Activated T-cell treated with anti-CD3 and anti-CD28 coated beads for 4 hours (primary cell): Measurements from ENCODE around the gene KICS2.
"Not testable (repeated sequence)": the region's sequence is repeated elsewhere in the genome, so short reads cannot be mapped to it uniquely, and the experiment has no call there.

Source experiments
- DNase-seq: peaks from one replicate; pipeline ENCODE4 v3.0.0-alpha.2; 2020

KICS2 gene

DNA sequence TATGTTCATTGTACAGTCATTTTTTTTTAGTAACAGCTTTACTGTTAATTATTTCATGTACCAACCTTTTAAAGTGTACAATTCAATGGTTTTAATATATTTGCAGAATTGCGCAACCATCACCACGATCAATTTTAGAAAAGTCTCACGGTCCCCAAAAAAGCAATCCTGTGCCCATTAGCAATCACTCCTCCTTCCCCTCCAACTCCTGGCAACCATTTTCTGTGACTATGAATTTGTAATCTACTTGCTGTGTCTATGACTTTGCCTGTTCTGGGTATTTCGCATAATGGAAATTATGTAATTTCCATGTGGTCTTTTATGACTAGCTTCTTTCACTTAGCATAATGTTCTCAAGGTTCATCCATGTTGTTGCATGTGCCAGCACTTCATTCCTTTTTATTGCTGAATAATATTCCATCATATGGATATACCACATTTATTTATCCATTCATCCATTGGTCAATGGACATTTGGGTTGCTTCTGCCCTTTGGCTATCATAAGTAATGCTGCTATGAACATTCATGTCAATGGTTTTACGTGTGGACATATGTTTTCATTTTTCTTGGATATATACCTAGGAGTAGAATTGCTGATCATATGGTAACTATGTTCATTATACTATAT, 9.9 kb downstream of the KICS2 start:
- DNase-seq = no peak

DNA sequence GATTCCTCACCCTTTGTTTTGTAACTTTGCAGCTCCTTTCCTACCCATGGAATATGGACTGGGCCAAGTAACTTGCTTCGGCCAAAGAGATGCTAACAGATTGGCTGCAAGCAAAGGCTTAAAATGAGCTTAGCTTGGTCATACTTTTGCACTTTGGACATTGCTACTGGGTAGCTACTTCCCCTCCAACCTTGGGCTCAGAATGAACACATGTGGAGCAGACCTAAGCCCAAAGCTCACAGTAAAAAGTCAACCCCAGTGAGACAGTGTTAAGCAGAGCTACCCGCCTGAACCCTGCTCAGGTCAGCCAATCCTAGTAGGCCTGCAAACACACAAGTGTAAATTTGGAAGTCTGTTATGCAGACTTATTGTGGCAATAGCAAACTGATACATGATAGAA, 14.6 kb downstream of the KICS2 start:
- DNase-seq = no peak

DNA sequence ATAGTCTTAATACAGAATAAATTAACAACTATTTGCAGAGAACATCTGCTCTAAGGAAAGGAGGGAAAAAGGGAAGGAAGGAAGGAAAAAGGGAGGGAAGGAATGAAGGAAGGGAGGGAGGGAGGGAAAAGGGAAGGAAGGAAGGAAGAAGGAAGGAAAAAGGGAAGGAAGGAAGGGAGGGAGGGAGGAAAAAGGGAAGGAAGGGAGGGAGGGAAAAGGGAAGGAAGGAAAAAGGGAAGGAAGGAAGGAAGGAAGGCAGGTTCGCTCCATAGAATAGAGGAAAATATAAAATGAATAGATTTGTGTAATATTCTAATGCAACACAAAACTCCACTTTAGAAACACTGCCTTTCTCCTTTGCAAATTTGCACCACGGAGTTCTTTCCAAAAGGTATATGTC, 16.6 kb downstream of the KICS2 start:
- DNase-seq = no peak

DNA sequence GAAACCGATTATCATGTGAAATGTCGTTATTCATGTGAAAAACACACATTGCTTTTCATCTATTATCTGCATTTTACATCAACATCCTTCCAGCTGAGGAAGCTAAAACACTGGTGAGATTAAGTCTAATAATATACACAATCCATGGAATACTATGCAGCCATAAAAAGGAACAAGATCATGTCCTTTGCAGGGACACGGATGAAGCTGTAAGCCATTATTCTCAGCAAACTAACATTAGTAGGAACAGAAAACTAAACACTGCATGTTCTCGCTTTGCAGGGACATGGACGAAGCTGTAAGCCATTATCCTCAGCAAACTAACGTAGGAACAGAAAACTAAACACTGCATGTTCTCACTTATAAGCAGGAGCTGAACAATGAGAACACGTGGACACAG, 18.3 kb downstream of the KICS2 start:
- DNase-seq = no peak

DNA sequence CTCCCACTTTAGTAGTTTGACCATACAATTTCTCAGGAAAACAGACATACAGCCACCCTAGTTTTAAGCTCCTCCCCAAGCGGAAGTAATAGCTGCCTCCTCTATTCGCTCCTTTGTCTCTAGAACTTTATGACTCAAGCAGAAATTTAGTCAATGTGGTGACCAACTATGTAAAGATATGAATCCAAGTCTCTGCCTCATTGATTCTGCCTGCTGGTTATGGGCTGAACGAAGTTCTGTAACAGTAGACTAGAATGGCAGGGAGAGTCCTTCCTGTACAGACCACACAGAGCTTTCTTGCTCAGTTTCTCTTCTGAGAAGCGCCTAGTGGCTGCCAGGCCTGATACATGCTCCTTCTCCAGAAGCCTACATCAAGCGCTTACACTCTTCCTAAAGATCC, 19.1 kb downstream of the KICS2 start:
- no peak for DNase-seq

DNA sequence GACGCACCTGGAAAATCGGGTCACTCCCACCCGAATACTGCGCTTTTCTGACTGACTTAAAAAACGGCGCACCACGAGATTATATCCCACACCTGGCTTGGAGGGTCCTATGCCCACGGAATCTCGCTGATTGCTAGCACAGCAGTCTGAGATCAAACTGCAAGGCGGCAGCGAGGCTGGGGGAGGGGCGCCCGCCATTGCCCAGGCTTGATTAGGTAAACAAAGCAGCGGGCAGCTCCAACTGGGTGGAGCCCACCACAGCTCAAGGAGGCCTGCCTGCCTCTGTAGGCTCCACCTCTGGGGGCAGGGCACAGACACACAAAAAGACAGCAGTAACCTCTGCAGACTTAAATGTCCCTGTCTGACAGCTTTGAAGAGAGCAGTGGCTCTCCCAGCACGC, 26.3 kb downstream of the KICS2 start:
- DNase-seq = not testable (repeated sequence)

DNA sequence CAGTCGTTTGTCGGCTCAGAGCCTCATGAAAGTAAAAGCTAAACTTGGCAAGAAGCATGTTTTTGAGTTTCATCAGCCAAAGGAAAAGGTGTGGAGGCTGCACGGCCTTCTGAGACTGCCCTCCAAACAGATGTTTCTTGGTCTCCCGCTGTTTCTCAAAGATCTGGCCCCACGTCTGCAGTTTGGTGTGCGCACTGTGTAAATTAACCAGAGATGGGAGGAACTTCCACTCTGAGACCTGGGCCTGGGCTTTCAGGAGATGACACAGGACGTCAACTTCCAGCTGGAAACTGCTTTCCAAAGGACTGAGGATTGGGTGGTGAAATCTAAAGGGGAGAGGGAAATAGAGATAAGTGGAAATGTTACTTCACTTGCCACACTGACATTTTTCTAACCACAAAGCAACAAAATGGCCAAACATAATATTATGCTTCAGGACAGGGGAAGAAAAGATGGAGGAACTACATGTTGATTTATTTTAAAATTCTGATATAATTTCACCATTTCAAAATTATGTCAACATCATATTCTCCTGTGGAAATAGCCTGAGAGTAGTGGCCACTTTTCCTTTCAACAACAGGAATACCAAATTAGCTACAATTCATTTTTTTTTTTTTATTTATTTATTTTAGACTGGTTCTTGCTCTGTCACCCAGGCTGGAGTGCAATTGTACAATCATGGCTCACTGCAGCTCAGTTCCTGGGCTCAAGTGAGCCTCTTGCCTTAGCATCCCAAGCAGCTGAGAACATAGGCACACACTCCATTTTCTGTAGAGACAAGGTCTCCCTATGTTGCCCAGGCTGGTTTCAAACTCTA, 27.6 kb downstream of the KICS2 start:
- no peak for DNase-seq

DNA sequence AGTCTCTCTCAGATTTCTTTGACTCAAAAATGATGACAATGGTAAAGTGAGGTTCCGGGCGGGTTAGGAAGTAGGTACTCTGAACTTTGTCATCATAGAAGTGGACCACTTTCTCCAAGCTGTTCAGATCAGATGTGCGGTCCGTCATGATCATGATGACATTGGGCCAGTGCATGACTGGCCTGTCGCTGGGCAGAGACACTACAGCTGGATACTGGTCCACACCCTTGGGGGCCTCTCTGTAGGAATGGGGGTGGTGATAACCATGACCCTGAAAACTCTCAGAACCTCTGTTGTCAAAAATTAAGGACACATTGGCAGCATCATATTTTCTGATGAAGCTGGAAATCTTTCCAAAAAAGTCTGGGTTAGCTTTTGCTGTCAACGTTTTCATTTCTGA, 28.2 kb downstream of the KICS2 start:
- DNase-seq = no peak

DNA sequence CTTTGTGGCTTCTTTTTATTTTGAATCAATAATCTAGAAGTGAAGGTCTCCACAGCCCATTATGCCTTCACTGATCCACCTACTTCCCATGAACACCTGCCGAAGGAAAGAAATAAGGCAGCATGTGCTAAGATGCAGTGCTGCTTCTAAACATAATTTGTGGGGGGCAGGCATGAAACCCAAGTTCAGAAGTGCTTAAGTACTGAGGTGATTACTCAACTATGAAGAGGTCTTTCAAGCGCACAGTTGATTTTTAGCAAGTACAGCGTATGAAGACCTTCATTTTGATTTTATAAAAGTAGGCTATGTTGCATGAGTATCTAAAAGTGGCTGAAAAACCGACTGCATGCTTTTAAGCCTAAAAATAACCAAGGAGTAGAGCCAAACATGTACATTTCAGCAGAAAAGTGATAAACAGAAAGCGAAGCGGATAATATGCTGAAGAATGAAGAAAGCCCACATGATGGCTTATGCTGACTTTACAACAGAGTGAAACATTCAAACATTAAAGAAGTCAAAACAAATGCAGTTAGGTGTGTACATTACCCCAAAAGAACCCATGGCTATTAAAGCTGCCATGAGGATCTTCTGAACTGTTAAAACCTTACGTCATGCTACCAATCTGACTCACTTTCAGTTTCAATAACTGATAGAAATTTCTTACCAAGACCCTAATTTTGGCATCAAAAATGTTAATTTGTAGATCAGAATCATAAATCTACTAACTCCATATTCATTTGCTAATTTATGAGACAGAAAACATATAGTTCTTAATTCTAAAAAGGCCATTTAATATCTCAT, 29.3 kb downstream of the KICS2 start:
- DNase-seq = no peak

DNA sequence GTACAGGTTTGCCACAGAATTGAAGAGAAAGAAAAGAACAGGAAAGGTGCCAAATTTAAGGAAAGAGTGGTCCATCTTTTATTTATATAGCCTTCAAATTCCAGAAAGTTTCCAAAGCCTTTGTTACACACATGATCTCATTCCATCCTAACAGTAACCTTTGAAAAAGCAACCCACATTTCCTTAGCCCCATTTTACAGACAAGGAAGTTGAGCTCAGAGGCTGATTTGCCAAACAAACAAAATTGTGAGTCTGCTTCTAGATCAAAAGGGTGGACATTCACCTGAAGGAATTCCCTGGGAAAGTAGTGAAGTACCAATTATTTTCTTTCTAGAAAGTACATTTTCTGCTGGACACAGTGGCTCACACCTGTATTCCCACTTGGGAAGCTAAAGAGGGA, 32.0 kb downstream of the KICS2 start:
- DNase-seq = no peak

DNA sequence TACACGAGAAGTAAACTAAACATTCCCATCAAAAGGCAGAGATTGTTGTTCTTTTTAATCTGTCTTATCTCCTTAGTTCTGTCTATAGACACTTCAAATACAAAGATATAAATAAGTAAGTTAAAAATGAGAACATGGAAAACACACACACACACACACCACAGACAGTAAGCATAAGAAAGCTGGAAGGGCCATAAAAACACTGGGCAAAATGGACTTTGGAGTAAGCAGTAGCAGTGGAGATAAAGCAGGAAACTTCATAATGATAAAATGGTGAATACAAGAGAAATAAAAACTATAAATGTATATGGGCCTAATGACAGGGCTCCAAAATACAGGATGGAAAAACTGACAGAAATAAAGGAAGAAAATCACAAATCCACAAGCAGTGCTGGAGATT, 32.6 kb downstream of the KICS2 start:
- no peak for DNase-seq

DNA sequence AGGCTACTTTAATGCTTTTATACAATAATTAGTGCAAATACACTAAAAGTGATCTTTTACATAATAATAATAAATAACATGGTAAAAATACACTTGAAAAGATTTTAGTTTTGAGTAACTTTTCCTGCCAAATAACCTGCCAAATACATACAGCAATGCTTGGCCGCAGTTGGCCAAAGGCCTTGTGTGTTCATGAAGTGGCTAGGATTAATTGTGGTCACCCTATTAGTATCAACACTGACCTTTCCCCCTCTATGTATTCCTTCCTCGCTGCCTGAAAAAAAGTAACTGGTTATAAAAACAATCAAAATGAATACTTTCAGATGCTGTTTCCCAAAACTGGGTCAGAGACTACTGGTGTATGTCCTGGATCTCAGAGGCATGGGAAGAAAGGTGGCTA, 34.3 kb downstream of the KICS2 start:
- DNase-seq = no peak

DNA sequence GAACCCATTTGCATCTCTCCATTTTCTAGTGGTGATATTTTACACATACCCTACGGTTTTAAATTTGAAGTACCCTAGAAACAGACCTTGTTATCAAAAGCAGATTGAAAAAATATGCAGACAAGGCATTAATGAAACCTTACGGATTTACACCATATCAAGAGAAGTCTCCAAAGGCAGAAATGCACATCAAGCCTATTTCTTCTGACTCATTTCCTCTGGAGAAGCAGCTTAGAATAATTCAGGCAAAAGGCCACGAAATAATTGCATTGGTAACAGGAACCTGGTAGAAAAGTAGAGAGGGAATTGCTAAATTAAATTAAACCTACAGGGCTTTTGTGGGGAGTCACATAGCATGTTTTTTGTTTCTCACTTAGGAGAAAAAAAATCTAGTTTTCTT, 34.7 kb downstream of the KICS2 start:
- no peak for DNase-seq

DNA sequence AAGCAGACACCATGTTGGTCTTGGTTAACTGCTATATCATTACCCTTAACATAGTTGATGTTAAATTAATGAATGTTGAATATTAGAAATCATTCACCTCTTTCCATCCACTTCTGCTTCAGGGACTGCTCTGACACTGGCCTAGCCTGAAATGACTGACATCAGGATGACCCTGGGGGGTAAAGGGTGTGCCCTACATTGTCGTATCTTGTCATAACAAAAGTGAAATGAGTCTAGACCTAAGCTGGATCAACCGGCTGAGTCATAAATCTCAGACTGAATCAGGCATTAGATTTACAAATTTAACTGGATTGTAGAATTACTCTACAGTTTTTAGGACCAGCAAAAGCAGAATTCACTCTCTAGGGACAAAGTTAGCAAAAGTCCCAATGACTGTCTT, 35.3 kb downstream of the KICS2 start:
- no peak for DNase-seq

DNA sequence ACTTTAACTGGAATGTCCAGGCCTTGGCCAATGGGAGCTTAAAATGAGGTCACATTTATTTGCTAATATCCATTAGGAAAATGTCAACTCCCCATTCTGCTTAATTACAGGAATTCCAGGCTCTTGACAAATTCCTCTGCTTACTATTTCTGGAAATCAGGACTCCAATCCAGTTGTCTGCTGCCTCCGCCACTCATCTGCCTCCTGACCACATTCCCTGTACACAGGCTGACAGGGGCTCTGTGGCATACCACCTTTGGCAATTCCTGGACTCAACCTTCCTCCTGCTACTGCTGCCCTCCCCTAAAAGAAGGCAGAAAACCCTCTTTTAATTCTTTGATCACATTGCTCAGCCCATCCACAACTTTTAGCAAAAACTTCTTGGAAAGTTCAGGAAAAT, 37.9 kb downstream of the KICS2 start:
- no peak for DNase-seq

DNA sequence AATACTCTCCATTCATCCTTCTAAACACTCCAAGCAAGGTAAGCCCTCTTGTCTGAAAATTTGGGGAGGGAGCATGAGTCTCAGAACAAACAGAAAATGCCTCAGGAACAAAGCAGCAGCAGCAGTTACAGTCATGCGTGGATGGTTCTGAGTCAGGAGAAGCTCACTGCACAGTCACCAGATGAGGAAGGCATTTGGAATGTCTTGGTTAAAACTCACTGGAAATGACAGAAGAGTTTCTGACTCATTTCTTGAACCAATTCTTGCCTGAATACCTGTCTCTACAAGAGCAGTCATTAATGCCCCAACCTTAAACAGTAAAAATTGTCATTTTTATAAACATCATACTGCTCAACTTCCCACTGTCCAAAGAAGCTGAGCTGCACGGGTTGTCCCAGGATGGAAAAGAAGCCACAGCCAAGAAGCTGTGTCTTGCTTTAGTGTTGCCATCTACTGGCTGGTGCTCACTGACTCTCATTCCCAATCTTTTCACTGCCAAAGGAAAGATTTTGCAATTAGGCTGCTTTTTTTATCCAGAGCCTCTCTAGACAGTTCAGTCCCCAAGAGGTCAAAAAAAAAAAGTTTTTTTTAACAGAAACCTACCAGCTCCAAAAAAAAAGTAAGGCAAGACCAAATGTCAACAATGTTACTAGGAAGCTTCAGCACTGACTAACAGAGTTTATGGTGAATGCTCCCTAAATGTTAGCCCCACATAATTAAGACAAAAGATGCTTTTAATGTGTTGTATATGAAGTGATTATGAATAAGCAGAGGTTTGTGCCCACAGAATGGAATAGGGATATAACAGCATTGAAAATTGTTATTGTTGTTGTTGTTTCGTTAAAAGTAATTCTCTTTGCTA, 40.4 kb downstream of the KICS2 start:
- DNase-seq = no peak

DNA sequence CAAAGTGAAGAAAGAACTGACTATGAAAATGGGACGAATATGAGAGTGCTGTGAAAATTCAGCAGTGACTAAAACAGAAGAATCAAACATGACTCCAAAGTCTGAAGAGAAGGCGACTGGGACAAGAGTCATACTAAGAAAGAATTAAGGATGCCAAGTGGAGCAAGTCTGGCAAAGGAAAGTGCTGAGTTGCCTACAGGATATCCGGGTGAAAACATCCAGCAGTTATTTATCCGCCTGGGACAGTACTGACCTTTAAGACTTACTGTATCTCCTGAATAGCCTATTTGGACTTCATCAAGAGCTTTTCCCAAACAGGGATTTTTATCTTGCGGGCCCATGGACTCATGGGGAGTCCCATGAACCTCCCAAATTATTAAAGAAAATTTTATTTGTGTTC, 41.1 kb downstream of the KICS2 start:
- no peak for DNase-seq

DNA sequence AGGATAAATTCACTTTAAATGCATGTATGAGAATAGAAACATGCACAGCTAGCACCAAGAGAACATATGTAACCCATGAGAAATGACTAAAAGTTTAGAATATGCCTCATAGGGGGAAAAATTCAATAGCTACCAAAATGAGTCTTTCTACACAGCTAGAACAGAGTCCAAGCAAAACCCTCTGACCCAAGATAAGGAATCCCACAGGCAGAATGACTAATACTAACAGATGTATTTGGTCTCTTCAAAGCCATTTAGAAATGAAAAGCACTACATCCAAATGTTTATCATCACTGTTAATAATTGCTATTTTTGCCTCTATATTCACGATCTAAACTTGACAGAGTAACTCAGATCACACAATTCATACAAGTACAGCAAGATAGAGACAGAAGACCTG, 44.0 kb downstream of the KICS2 start:
- DNase-seq = no peak

DNA sequence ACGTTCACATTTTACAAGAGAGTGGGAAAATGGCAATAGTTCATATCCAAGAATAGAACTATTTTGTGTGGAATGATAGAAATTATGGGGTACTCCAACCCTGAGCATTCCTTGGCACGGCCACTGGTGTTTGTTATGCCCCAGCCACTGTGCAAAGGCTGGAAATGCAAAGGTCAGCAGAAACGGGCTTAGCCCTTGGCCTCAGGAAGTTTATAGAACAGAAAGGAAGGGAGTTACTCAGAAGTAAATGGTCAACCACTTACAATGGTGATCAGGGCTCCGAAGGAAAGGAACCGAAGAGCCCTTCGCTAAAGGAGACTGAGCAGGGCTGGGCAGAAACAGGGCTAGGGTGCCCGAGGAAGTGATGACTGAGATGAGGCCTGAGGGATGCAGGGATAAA, 45.1 kb downstream of the KICS2 start:
- DNase-seq = no peak

DNA sequence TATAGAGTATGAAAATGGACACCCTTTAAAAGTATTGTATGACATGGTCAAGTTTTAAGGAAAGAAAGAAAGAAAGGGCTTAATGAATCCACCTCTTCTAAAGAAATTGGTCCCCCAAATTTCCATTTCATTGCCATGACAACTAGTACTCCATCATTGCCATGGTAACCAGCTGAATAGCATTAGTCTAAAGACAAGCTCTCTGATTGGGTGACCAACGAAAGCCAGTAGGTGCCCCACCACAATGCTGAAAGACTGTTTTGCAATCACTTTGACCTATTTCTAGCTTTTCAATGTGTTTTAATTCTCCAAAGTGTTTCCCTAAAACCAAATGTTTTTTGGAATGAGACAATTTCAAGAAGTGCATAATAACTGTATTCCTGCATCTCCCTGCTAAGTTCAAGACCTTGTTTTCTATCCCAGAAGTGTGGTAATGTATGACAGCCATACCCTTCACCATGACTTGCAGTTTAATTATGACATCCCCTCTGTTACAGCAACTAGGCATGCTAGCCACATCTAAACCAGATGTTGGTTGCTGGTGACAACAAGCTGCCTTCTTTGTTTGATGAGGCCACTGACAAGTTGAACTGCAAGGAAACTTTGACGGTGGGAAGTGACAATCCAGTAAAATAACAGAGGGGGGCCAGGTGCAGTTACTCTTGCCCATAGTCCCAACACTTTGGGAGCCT, 46.7 kb downstream of the KICS2 start:
- DNase-seq = no peak

DNA sequence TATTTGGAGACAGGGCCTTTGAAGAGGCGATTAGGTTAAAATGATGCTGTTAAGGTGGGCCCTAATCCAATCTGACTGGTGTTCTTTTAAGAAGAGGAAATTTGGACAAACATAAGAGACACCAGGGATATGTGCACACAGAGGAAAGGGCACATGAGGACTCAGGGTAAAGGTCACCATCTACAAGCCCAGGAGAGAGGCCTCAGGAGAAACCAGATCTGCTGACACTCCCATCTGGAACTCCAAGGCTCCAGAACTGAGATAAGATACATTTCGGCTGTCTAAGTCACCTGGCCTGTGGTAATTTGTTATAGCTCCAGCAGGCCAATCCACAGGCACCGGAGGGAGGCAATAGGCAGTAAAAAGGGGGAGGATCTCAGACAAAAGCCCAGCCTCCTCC, 48.6 kb downstream of the KICS2 start:
- DNase-seq = no peak
